Measurements from ENCODE around the gene TNFAIP8. TPM values are rescaled to one million over a fixed set of nuclear protein-coding genes. Genes with fewer than 3 reads are reported as not detected.

The TNFAIP8 gene
- total and polyA plus RNA-seq, 10 of the 15 experiments (the other 5 are each of a cell fraction or from before 2014, with no cell fraction given), result 124 to 324 (median 177) TPM

DNA sequence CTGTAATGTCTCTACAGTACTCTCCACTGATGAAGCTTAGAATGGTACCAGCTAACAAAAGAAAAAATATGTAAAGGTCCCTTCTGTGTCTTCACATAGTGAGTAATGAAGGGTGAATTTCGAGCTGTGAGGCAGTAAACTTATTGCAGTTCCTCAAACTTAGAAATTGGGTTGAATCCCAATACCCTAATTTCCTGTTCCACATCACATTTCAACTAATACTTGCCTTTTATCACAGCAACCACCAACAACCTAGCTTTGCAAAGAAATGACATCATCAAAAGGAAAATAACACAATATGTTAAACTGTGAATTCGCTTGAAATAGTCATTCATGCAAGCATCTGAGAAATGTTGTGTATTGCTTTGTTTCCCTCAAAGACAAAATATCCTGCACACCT lies 9.4 kb upstream of the TNFAIP8 start:
- no peak for FAIRE-seq
- DNase-seq (ENCODE audit: low read depth, low spot score), result no peak
- H3K27me3 ChIP-seq (replicated peaks in 1 of 2; ENCODE audit: control insufficient read depth in 2 of 2, insufficient read depth in 2 of 2, low read length in 1 of 2), result no peaks in the 10 kb centered on the region
- SMC1A ChIA-PET (ENCODE audit: uncharacterized antibody, unreplicated experiment), result interaction anchor here (0.8 to 34.8 kb wide), 9 partner anchors 11 to 273 kb away, joined by 3 to 1117 read pairs (median 6); partner anchors contain the start of gene TNFAIP8
- CTCF ChIA-PET, result interaction anchor here (1.1 to 20.3 kb wide), 8 partner anchors 10 to 359 kb away, joined by 3 to 261 read pairs (median 6); no protein-coding TSS in a partner anchor
- POLR2A ChIA-PET, result interaction anchor here (0.9 to 20.9 kb wide), 6 partner anchors 9 to 74 kb away, joined by 3 to 657 read pairs (median 6); partner anchors contain the start of gene TNFAIP8
- H3K4me1 ChIP-seq (ENCODE audit: control insufficient read depth, insufficient read depth, low read length), result peaks cover 63% of the 10 kb centered on the region
- no TSS peak for BruUV-seq (replicated peaks)
- peak overlapping the region; percentile 90 for H3K4me2 ChIP-seq (ENCODE audit: control insufficient read depth, insufficient read depth)
- in situ Hi-C loops (cut with MboI), result no loop called here
- no peak overlapping the region for H3K9ac ChIP-seq (ENCODE audit: control insufficient read depth, insufficient read depth, low read length)
- H2AFZ ChIP-seq (ENCODE audit: control insufficient read depth, low read depth, low read length), result no peak overlapping the region
- RAD21 ChIA-PET (ENCODE audit: unreplicated experiment), result interaction anchor here (0.6 to 18.7 kb wide), 11 partner anchors 10 to 87 kb away, joined by 3 to 501 read pairs (median 4); partner anchors contain the start of gene TNFAIP8
- peak overlapping the region; percentile 35; the same call in 1 of the 2 replicates for H3K4me3 ChIP-seq
- H4K20me1 ChIP-seq (ENCODE audit: control insufficient read depth, insufficient read depth), result peaks cover 3% of the 10 kb centered on the region
- intact Hi-C loops (cut with micrococcal nuclease; ENCODE audit: unreplicated experiment), result no loop called here
- peaks cover 0 to 7% of the 10 kb centered on the region in 2 experiments; a peak in 3 of 4 replicates for H3K36me3 ChIP-seq (ENCODE audit: control insufficient read depth in 2 of 2, insufficient read depth in 2 of 2, low read length in 1 of 2)
- ATAC-seq, result peak; percentile 1; the same call in 2 of the 3 replicates
- peak overlapping the region; percentile 35; the same call in 1 of the 2 replicates for H3K27ac ChIP-seq (ENCODE audit: control insufficient read depth, insufficient read depth)
- WGBS (ENCODE audit: insufficient coverage, insufficient replicate concordance, low lambda C conversion rate, missing lambda C conversion rate), result 28% methylated on average over 2 of the region's 2 CpGs
- no peaks in the 10 kb centered on the region for H3K9me3 ChIP-seq (replicated peaks; ENCODE audit: control insufficient read depth, insufficient read depth, low read length)
- peaks cover 98% of the 10 kb centered on the region for H3K79me2 ChIP-seq (ENCODE audit: control insufficient read depth, insufficient read depth, low read length)
- TF ChIP-seq TCF3 (IDR thresholded peaks at IDR 0.05; ENCODE audit: borderline replicate concordance, insufficient read depth, low read depth, low read length), result no peak
- TF ChIP-seq, protein P1, sequence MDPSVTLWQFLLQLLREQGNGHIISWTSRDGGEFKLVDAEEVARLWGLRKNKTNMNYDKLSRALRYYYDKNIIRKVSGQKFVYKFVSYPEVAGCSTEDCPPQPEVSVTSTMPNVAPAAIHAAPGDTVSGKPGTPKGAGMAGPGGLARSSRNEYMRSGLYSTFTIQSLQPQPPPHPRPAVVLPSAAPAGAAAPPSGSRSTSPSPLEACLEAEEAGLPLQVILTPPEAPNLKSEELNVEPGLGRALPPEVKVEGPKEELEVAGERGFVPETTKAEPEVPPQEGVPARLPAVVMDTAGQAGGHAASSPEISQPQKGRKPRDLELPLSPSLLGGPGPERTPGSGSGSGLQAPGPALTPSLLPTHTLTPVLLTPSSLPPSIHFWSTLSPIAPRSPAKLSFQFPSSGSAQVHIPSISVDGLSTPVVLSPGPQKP (IDR thresholded peaks at IDR 0.05; ENCODE audit: low read depth, low read length), result no peak
- TF ChIP-seq, protein P2, sequence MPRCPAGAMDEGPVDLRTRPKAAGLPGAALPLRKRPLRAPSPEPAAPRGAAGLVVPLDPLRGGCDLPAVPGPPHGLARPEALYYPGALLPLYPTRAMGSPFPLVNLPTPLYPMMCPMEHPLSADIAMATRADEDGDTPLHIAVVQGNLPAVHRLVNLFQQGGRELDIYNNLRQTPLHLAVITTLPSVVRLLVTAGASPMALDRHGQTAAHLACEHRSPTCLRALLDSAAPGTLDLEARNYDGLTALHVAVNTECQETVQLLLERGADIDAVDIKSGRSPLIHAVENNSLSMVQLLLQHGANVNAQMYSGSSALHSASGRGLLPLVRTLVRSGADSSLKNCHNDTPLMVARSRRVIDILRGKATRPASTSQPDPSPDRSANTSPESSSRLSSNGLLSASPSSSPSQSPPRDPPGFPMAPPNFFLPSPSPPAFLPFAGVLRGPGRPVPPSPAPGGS (IDR thresholded peaks at IDR 0.05; ENCODE audit: borderline replicate concordance, insufficient read depth, low read depth, low read length, poor library complexity, severe bottlenecking), result no peak
- TF ChIP-seq NFYA (IDR thresholded peaks at IDR 0.05; ENCODE audit: borderline replicate concordance, low read depth, low read length), result no peak
- no peak for TF ChIP-seq ZNF274 (IDR thresholded peaks at IDR 0.05; ENCODE audit: insufficient read depth, insufficient read length)
- peak; percentile 26; the same call in 1 of the 2 replicates for TF ChIP-seq RUNX3 (IDR thresholded peaks at IDR 0.05; ENCODE audit: low read length)
- no peak for TF ChIP-seq MTA2 (IDR thresholded peaks at IDR 0.05; ENCODE audit: low read depth)
- TF ChIP-seq ATF7 (IDR thresholded peaks at IDR 0.05; ENCODE audit: low read depth), result peak; percentile 96
- TF ChIP-seq, protein P3, sequence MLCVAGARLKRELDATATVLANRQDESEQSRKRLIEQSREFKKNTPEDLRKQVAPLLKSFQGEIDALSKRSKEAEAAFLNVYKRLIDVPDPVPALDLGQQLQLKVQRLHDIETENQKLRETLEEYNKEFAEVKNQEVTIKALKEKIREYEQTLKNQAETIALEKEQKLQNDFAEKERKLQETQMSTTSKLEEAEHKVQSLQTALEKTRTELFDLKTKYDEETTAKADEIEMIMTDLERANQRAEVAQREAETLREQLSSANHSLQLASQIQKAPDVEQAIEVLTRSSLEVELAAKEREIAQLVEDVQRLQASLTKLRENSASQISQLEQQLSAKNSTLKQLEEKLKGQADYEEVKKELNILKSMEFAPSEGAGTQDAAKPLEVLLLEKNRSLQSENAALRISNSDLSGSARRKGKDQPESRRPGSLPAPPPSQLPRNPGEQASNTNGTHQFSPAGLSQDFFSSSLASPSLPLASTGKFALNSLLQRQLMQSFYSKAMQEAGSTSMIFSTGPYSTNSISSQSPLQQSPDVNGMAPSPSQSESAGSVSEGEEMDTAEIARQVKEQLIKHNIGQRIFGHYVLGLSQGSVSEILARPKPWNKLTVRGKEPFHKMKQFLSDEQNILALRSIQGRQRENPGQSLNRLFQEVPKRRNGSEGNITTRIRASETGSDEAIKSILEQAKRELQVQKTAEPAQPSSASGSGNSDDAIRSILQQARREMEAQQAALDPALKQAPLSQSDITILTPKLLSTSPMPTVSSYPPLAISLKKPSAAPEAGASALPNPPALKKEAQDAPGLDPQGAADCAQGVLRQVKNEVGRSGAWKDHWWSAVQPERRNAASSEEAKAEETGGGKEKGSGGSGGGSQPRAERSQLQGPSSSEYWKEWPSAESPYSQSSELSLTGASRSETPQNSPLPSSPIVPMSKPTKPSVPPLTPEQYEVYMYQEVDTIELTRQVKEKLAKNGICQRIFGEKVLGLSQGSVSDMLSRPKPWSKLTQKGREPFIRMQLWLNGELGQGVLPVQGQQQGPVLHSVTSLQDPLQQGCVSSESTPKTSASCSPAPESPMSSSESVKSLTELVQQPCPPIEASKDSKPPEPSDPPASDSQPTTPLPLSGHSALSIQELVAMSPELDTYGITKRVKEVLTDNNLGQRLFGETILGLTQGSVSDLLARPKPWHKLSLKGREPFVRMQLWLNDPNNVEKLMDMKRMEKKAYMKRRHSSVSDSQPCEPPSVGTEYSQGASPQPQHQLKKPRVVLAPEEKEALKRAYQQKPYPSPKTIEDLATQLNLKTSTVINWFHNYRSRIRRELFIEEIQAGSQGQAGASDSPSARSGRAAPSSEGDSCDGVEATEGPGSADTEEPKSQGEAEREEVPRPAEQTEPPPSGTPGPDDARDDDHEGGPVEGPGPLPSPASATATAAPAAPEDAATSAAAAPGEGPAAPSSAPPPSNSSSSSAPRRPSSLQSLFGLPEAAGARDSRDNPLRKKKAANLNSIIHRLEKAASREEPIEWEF (IDR thresholded peaks at IDR 0.05; ENCODE audit: insufficient replicate concordance, low read depth, low read length), result no peak
- no peak for TF ChIP-seq ZNF384 (IDR thresholded peaks at IDR 0.05; ENCODE audit: borderline replicate concordance, low read depth, low read length)
- no peak for TF ChIP-seq ESRRA (IDR thresholded peaks at IDR 0.05; ENCODE audit: low read length)
- TF ChIP-seq JUNB (IDR thresholded peaks at IDR 0.05), result 0 out of 2 replicates have a peak, but pooled peaks have one; percentile 17
- no peak for TF ChIP-seq RELA (IDR thresholded peaks at IDR 0.05; ENCODE audit: borderline replicate concordance, partially characterized antibody)
- TF ChIP-seq NFXL1 (IDR thresholded peaks at IDR 0.05; ENCODE audit: borderline replicate concordance), result no peak
- TF ChIP-seq CEBPB (IDR thresholded peaks at IDR 0.05; ENCODE audit: borderline replicate concordance in 1 of 2, low read depth in 2 of 2, low read length in 2 of 2), result no peak
- peak; percentile 36; the same call in 1 of the 2 replicates for TF ChIP-seq SPI1 (IDR thresholded peaks at IDR 0.05; ENCODE audit: borderline replicate concordance, insufficient read depth, low read depth, low read length)

Measured in GM12878 (cell line).